BJ (cell line): Measurements from ENCODE around the gene PRMT3. TPM values are rescaled to one million over a fixed set of nuclear protein-coding genes. Genes with fewer than 3 reads are reported as not detected.
"Not testable (repeated sequence)": the region's sequence is repeated elsewhere in the genome, so short reads cannot be mapped to it uniquely, and the experiment has no call there.

Experiments used
- CTCF ChIA-PET: fragments of 350-600 bp; formaldehyde crosslinking; extraction: SDS; loops from one replicate; lab custom pipeline; 2021; ENCODE audit warnings: antibody characterized with exemption, inconsistent platforms; lab: Yijun Ruan, JAX
- POLR2A ChIA-PET: fragments of 300-600 bp; sonication (Branson Sonifier 250); formaldehyde crosslinking; extraction: SDS; loops from one replicate; lab custom pipeline; 2021; ENCODE audit warnings: antibody characterized with exemption; lab: Charles Lee
- DNase-seq: peaks from one replicate; pipeline ENCODE4 v3.0.0-alpha.2; 2011; ENCODE audit warnings: low read depth
- H3K27me3 ChIP-seq: 2 replicates; pipeline ENCODE4 v1.6.0; 2011; ENCODE audit warnings: low read length; ENCODE audit not compliant: control insufficient read depth, insufficient read depth
- H3K36me3 ChIP-seq: 2 replicates; pipeline ENCODE4 v1.5.1; 2011; ENCODE audit warnings: low read length; ENCODE audit not compliant: control insufficient read depth, insufficient read depth
- H3K4me3 ChIP-seq: 2 replicates; pipeline ENCODE4 v1.5.1; 2011; ENCODE audit warnings: low read depth, mild to moderate bottlenecking, control low read depth, low read length
- polyA plus RNA-seq: library from polyadenylated mRNA; depleted of rRNA; stranded (reverse); fragments of >200 nt; gene quantifications from 2 replicates; pipeline ENCODE4 v1.2.3, GENCODE V29; 2011
- TF ChIP-seq, protein P1 (sequence below): IDR thresholded peaks from 2 replicates; pipeline ENCODE4 v1.5.1; 2011; ENCODE audit warnings: low read depth, mild to moderate bottlenecking, control low read depth, inconsistent platforms, low read length, moderate library complexity; ENCODE audit not compliant: insufficient read depth

PRMT3 gene
- polyA plus RNA-seq, 1 experiment = 5.6 TPM

DNA sequence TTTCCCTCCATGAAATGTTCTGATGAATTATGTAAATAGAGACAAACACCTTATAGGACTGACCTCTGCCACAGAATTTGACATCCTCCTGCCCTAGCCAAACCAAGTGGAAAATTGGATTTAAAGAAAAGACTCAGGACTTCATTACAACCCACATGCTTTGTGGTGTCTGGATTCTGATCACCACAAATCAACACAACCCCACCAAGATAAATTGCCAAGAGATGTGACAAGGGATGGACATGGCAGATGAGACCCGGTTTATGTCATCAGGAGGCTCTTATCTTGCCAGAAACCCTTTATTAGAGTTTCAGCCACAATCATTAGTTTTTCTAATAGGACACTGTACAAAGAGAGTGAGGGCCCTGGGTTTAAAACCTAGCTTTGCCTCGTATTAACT lies 154.0 kb downstream of the PRMT3 start:
- Histone ChIP-seq H3K27me3 (no peaks in the 10 kb centered on the region), H3K4me3 (no peak overlapping the region), H3K36me3 (no peaks in the 10 kb centered on the region)
- ChIA-PET POLR2A (no interaction called here), CTCF (interaction anchor here (0.8 kb wide), 1 partner anchor 914 kb away, joined by 3 read pairs; no protein-coding TSS in a partner anchor)
- DNase-seq = no peak
- TF ChIP-seq, protein P1, sequence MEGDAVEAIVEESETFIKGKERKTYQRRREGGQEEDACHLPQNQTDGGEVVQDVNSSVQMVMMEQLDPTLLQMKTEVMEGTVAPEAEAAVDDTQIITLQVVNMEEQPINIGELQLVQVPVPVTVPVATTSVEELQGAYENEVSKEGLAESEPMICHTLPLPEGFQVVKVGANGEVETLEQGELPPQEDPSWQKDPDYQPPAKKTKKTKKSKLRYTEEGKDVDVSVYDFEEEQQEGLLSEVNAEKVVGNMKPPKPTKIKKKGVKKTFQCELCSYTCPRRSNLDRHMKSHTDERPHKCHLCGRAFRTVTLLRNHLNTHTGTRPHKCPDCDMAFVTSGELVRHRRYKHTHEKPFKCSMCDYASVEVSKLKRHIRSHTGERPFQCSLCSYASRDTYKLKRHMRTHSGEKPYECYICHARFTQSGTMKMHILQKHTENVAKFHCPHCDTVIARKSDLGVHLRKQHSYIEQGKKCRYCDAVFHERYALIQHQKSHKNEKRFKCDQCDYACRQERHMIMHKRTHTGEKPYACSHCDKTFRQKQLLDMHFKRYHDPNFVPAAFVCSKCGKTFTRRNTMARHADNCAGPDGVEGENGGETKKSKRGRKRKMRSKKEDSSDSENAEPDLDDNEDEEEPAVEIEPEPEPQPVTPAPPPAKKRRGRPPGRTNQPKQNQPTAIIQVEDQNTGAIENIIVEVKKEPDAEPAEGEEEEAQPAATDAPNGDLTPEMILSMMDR = no peak

- DNase-seq = no peak
- ChIA-PET CTCF (no interaction called here), POLR2A (no interaction called here)
- Histone ChIP-seq H3K4me3 (no peak overlapping the region), H3K27me3 (no peaks in the 10 kb centered on the region), H3K36me3 (no peaks in the 10 kb centered on the region)
- TF ChIP-seq, protein P1 = no peak
Measured at GRCh38 chr11:20544603-20545237, 157.2 kb downstream of the PRMT3 start.

- POLR2A ChIA-PET = no interaction called here
- TF ChIP-seq, protein P1 = no peak
Measured at GRCh38 chr11:20547411-20547810, 159.9 kb downstream of the PRMT3 start.

DNA sequence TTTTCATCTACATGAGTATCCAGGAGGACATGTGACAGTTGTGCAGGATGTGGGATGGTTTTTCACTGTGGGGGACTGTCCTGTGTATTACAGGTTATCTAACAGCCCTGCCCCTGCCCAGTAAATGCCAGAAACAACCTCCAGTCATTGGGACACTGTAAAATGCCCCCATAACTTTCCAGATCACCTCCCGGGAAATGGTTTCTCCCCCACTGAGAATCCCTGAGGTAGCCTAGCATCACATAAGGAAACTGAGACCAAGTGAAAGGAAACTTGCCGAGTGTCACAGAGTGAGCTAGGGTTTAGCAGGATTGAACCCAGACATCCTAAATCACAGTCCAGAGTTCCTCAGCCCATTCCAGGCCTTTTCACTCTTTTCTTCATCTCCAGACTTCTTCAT lies 163.6 kb downstream of the PRMT3 start:
- Histone ChIP-seq H3K36me3 (no peaks in the 10 kb centered on the region), H3K4me3 (no peak overlapping the region), H3K27me3 (no peaks in the 10 kb centered on the region)
- TF ChIP-seq, protein P1 = no peak
- no peak for DNase-seq
- ChIA-PET POLR2A (no interaction called here), CTCF (no interaction called here)

More at GRCh38 chr11:20547411-20547810, 159.9 kb downstream of the PRMT3 start:
- Histone ChIP-seq H3K36me3 (no peaks in the 10 kb centered on the region), H3K4me3 (no peak overlapping the region), H3K27me3 (no peaks in the 10 kb centered on the region)
- no peak for DNase-seq
- CTCF ChIA-PET = no interaction called here

DNA sequence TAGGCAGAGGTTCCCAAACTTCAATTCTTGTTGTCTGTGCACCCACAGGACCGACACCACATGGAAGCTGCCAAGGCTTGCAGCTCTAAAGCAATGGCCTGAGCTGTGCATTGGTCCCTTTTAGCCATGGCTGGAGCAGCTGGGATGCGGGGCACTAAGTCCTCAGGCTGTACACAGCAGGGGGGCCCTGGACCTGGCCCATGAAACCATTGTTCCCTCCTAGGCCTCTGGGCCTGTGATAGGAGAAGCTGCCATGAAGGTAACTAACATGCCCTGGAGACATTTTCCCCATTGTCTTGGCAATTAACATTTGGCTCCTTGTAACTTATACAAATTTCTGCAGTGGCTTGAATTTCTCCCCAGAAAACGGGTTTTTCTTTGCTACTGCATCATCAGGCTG lies 168.3 kb downstream of the PRMT3 start:
- Histone ChIP-seq H3K27me3 (no peaks in the 10 kb centered on the region), H3K4me3 (no peak overlapping the region), H3K36me3 (no peaks in the 10 kb centered on the region)
- DNase-seq = no peak
- TF ChIP-seq, protein P1 = no peak
- ChIA-PET CTCF (no interaction called here), POLR2A (no interaction called here)

DNA sequence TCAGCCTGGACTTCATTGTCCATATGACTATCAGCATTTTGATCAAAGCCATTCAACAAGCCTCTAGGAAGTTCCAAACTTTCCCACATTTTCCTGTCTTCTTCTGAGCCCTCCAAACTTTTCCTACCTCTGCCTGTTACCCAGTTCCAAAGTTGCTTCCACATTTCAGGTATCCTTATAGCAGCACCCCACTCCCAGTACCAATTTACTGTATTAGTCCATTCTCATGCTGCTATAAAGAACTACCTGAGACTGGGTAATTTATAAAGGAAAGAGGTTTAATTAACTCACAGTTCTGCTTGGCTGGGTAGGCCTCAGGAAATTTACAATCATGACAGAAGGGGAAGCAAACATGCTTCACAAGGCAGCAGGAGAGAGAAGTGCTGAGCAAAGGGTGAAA lies 168.9 kb downstream of the PRMT3 start:
- CTCF ChIA-PET, H3K27me3 ChIP-seq, H3K4me3 ChIP-seq, DNase-seq, POLR2A ChIA-PET, H3K36me3 ChIP-seq: not testable (repeated sequence)
